EH (cell line): Measurements from ENCODE around the gene SYVN1.
"Not testable (repeated sequence)": the region's sequence is repeated elsewhere in the genome, so short reads cannot be mapped to it uniquely, and the experiment has no call there.

Experiments used
- DNase-seq: peaks from one replicate; pipeline ENCODE4 v3.0.0-alpha.2; 2015; ENCODE audit warnings: low read depth

SYVN1 gene

GRCh38 chr11:65151331-65151899 is 17.1 kb upstream of the SYVN1 start:
- no peak for DNase-seq

- DNase-seq = peak; percentile 97
These were observed 16.4 kb upstream of the SYVN1 start for GRCh38 chr11:65150509-65151299.

GRCh38 chr11:65150131-65150508 is 15.8 kb upstream of the SYVN1 start:
- DNase-seq = not testable (repeated sequence)

GRCh38 chr11:65148657-65149056 is 14.3 kb upstream of the SYVN1 start:
- no peak for DNase-seq

GRCh38 chr11:65147352-65148075 is 13.2 kb upstream of the SYVN1 start:
- DNase-seq = no peak

- no peak for DNase-seq
These were observed 7.7 kb upstream of the SYVN1 start for GRCh38 chr11:65141896-65142494.

- DNase-seq = no peak
These were observed 2.3 kb upstream of the SYVN1 start for GRCh38 chr11:65136515-65137096.

GRCh38 chr11:65135633-65136145 is 1.4 kb upstream of the SYVN1 start:
- DNase-seq = no peak

GRCh38 chr11:65134952-65135632 is 773 bp upstream of the SYVN1 start:
- DNase-seq = peak; percentile 98

GRCh38 chr11:65133724-65134123 is 595 bp downstream of the SYVN1 start:
- DNase-seq = no peak

- peak; percentile 33 for DNase-seq
These were observed 1.2 kb downstream of the SYVN1 start for GRCh38 chr11:65132988-65133700.

GRCh38 chr11:65132238-65132987 is 1.9 kb downstream of the SYVN1 start:
- no peak for DNase-seq

GRCh38 chr11:65131895-65132237 is 2.5 kb downstream of the SYVN1 start:
- no peak for DNase-seq

- DNase-seq = no peak
These were observed 2.9 kb downstream of the SYVN1 start for GRCh38 chr11:65131417-65131776.

- DNase-seq = no peak
These were observed 3.5 kb downstream of the SYVN1 start for GRCh38 chr11:65130631-65131416.

GRCh38 chr11:65129649-65130441 is 4.5 kb downstream of the SYVN1 start:
- DNase-seq = no peak

- no peak for DNase-seq
These were observed 5.9 kb downstream of the SYVN1 start for GRCh38 chr11:65128182-65129145.
